ENCODE measurements around the gene NOD1. TPM values are rescaled to one million over a fixed set of nuclear protein-coding genes. Genes with fewer than 3 reads are reported as not detected.

NOD1 gene
- total RNA-seq, 2 donors from 2014 or later, result 3.5 to 12.3 TPM

GRCh38 chr7:30453921-30454320, 24.7 kb downstream of the NOD1 start:
- intact Hi-C loops (cut with DNase I), result no loop called here
- no peak for TF ChIP-seq POLR2A (IDR thresholded peaks at IDR 0.05)
- H3K27me3 ChIP-seq (replicated peaks; ENCODE audit: insufficient read depth), result no peaks in the 10 kb centered on the region
- no peaks in the 10 kb centered on the region for H3K9me3 ChIP-seq
- no peaks in the 10 kb centered on the region for H3K4me1 ChIP-seq (replicated peaks)
- no peak overlapping the region for H3K27ac ChIP-seq
- H3K4me3 ChIP-seq, result no peak overlapping the region
- no peaks in the 10 kb centered on the region for H3K36me3 ChIP-seq
- WGBS, result 56% methylated on average over 3 of the region's 3 CpGs
- no peak for DNase-seq (ENCODE audit: low spot score)

DNA sequence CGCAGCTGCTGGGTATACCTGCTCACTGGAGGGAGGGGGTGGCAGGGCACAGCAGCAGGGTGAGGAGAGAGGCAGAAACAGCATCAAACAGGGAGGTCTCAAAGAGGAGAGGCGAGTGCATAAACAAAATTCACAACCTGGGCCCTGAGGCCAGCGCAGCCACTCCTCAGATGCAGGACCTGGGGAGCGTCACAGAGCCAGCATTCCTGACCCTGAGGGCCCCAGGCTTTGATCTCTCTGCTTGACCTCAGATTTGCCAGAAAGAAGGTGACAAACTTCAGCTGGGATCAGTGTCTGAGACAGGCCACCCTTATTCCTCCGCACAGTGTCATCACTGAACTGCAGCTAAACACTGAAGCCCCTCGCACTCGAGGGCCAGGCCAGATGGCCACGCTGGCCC, 25.6 kb downstream of the NOD1 start:
- Histone ChIP-seq H3K27ac (no peak overlapping the region), H3K4me3 (no peak overlapping the region), H3K4me1 (replicated peaks) (no peaks in the 10 kb centered on the region), H3K9me3 (no peaks in the 10 kb centered on the region), H3K27me3 (replicated peaks; ENCODE audit: insufficient read depth) (no peaks in the 10 kb centered on the region), H3K36me3 (no peaks in the 10 kb centered on the region)
- no peak for TF ChIP-seq POLR2AphosphoS5 (IDR thresholded peaks at IDR 0.05)
- no peak for TF ChIP-seq POLR2A (IDR thresholded peaks at IDR 0.05)
- TF ChIP-seq CTCF (IDR thresholded peaks at IDR 0.05), result no peak
- 93% methylated on average over 8 of the region's 8 CpGs for WGBS
- DNase-seq (ENCODE audit: low spot score), result no peak
- intact Hi-C loops (cut with DNase I), result no loop called here

GRCh38 chr7:30452280-30452930, 26.2 kb downstream of the NOD1 start:
- no peaks in the 10 kb centered on the region for H3K36me3 ChIP-seq

GRCh38 chr7:30451539-30452279, 26.9 kb downstream of the NOD1 start:
- no peak for DNase-seq (ENCODE audit: low spot score)
- H3K36me3 ChIP-seq, result no peaks in the 10 kb centered on the region

More at GRCh38 chr7:30452280-30452930, 26.2 kb downstream of the NOD1 start:
- intact Hi-C loops (cut with DNase I), result no loop called here
- no peaks in the 10 kb centered on the region for H3K4me1 ChIP-seq (replicated peaks)
- no peak overlapping the region for H3K4me3 ChIP-seq
- H3K9me3 ChIP-seq, result no peaks in the 10 kb centered on the region
- TF ChIP-seq POLR2AphosphoS5 (IDR thresholded peaks at IDR 0.05) (no peak), POLR2A (IDR thresholded peaks at IDR 0.05) (no peak), CTCF (IDR thresholded peaks at IDR 0.05) (no peak)
- WGBS, result 90% methylated on average over 27 of the region's 27 CpGs
- DNase-seq (ENCODE audit: low spot score), result no peak
- no peaks in the 10 kb centered on the region for H3K27me3 ChIP-seq (replicated peaks; ENCODE audit: insufficient read depth)
- H3K27ac ChIP-seq, result no peak overlapping the region

More at GRCh38 chr7:30451539-30452279, 26.9 kb downstream of the NOD1 start:
- Histone ChIP-seq H3K4me3 (no peak overlapping the region), H3K27me3 (replicated peaks; ENCODE audit: insufficient read depth) (no peaks in the 10 kb centered on the region), H3K4me1 (replicated peaks) (no peaks in the 10 kb centered on the region), H3K9me3 (no peaks in the 10 kb centered on the region), H3K27ac (no peak overlapping the region)
- intact Hi-C loops (cut with DNase I), result no loop called here
- WGBS, result 87% methylated on average over 26 of the region's 29 CpGs
- TF ChIP-seq CTCF (IDR thresholded peaks at IDR 0.05) (no peak), POLR2AphosphoS5 (IDR thresholded peaks at IDR 0.05) (no peak), POLR2A (IDR thresholded peaks at IDR 0.05) (no peak)

Measured in prostate gland (tissue), 2 donors.